Breast epithelium (tissue), 4 donors: Measurements from ENCODE around the gene LAMA1. TPM values are rescaled to one million over a fixed set of nuclear protein-coding genes. Genes with fewer than 3 reads are reported as not detected.

Experiments
- DNase-seq, 2 donors: peaks; one replicate each; pipeline ENCODE4 v3.0.0-alpha.2; 2019; ENCODE audit warnings: low spot score in 2 of 2
- H3K27ac ChIP-seq, 2 donors: fragments of 200-600 bp; sonication (generic) in 1 of 2; one replicate each; pipeline ENCODE4 v1.5.1; 2016 to 2019; ENCODE audit warnings: mild to moderate bottlenecking in 1 of 2
- H3K27me3 ChIP-seq, 2 donors: fragments of 200-600 bp; sonication (generic) in 1 of 2; one replicate each; pipeline versions ENCODE4 v1.5.1 to v1.6.0; 2017 to 2019; ENCODE audit warnings: control low read depth in 1 of 2, mild to moderate bottlenecking in 1 of 2
- H3K36me3 ChIP-seq: fragments of 200-600 bp; one replicate; pipeline ENCODE4 v1.5.1; 2019
- H3K4me1 ChIP-seq, 2 donors: fragments of 200-600 bp; sonication (generic); one replicate each; pipeline ENCODE4 v1.5.1; 2016 to 2019; ENCODE audit warnings: control low read depth in 1 of 2
- H3K4me3 ChIP-seq, 3 donors: fragments of 200-600 bp; sonication (generic); 1 replicate in 2 of 3; 2 replicates in 1 of 3; pipeline ENCODE4 v1.5.1; 2016 to 2019; ENCODE audit warnings: mild to moderate bottlenecking in 3 of 3, moderate library complexity in 2 of 3
- H3K9me3 ChIP-seq, 2 donors: fragments of 200-600 bp; sonication (generic) in 1 of 2; one replicate each; pipeline ENCODE4 v1.5.1; 2016 to 2019; ENCODE audit warnings: control low read depth in 1 of 2
- CTCF ChIP-seq, 3 donors: fragments of 450-650 bp; IDR thresholded peaks; one replicate each; pipeline ENCODE4 v1.5.1; 2016 to 2017; ENCODE audit warnings: antibody characterized with exemption in 3 of 3, mild to moderate bottlenecking in 3 of 3, moderate library complexity in 3 of 3
- POLR2A ChIP-seq: fragments of 450-650 bp; IDR thresholded peaks from one replicate; pipeline ENCODE4 v1.6.1; 2016; ENCODE audit warnings: antibody characterized with exemption, mild to moderate bottlenecking, moderate library complexity
- POLR2AphosphoS5 ChIP-seq, 3 donors: sonication (generic); formaldehyde crosslinking; IDR thresholded peaks; one replicate each; pipeline ENCODE4 v1.6.1; 2017; ENCODE audit warnings: antibody characterized with exemption in 3 of 3
- intact Hi-C: fragments of 100-400 bp; cut with DNase I; formaldehyde crosslinking; loops from one replicate; pipeline ENCODE4 v1.15.1; 2023; ENCODE audit warnings: low total_unique reads
- total RNA-seq, 3 donors: library from RNA; depleted of rRNA; stranded (reverse); fragments of >200 nt; gene quantifications; one replicate each; pipeline ENCODE4 v1.1.0, GENCODE V29; 2016

Gene LAMA1
- total RNA-seq, 3 donors from 2014 or later = 0.48 to 14.7 (median 10.2) TPM

GRCh38 chr18:6975084-6975483 is 142.5 kb downstream of the LAMA1 start:
- intact Hi-C loops = no loop called here
- no peak overlapping the region for H3K27ac ChIP-seq
- no peak for DNase-seq
- H3K9me3 ChIP-seq = no peaks in the 10 kb centered on the region
- H3K4me1 ChIP-seq = no peaks in the 10 kb centered on the region
- no peak for TF ChIP-seq POLR2A
- no peak for TF ChIP-seq CTCF (IDR thresholded peaks at IDR 0.05)
- no peak for TF ChIP-seq POLR2AphosphoS5 (IDR thresholded peaks at IDR 0.05)
- H3K4me3 ChIP-seq = no peak overlapping the region
- no peaks in the 10 kb centered on the region for H3K27me3 ChIP-seq
- H3K36me3 ChIP-seq = no peaks in the 10 kb centered on the region

- Histone ChIP-seq H3K27me3 (no peaks in the 10 kb centered on the region), H3K4me1 (no peaks in the 10 kb centered on the region), H3K9me3 (no peaks in the 10 kb centered on the region), H3K36me3 (no peaks in the 10 kb centered on the region), H3K4me3 (no peak overlapping the region), H3K27ac (no peak overlapping the region)
- no peak for DNase-seq
- TF ChIP-seq CTCF (IDR thresholded peaks at IDR 0.05) (no peak), POLR2AphosphoS5 (IDR thresholded peaks at IDR 0.05) (no peak), POLR2A (no peak)
- intact Hi-C loops = no loop called here
Measured at GRCh38 chr18:6971823-6972478, 145.6 kb downstream of the LAMA1 start.

GRCh38 chr18:6963452-6964097 is 154.0 kb downstream of the LAMA1 start:
- H3K4me1 ChIP-seq = no peaks in the 10 kb centered on the region
- H3K36me3 ChIP-seq = peaks cover 6% of the 10 kb centered on the region
- no peaks in the 10 kb centered on the region for H3K9me3 ChIP-seq
- no peaks in the 10 kb centered on the region for H3K27me3 ChIP-seq
- no peak overlapping the region for H3K4me3 ChIP-seq
- TF ChIP-seq POLR2AphosphoS5 (IDR thresholded peaks at IDR 0.05) (no peak), CTCF (IDR thresholded peaks at IDR 0.05) (no peak), POLR2A (no peak)
- no peak overlapping the region for H3K27ac ChIP-seq
- intact Hi-C loops = no loop called here
- no peak for DNase-seq

GRCh38 chr18:6962571-6963451 is 154.8 kb downstream of the LAMA1 start:
- H3K9me3 ChIP-seq = no peaks in the 10 kb centered on the region
- DNase-seq = no peak
- no peak overlapping the region for H3K4me3 ChIP-seq
- intact Hi-C loops = no loop called here
- no peaks in the 10 kb centered on the region for H3K27me3 ChIP-seq
- no peaks in the 10 kb centered on the region for H3K4me1 ChIP-seq
- no peak overlapping the region for H3K27ac ChIP-seq
- H3K36me3 ChIP-seq = peaks cover 6% of the 10 kb centered on the region
- TF ChIP-seq POLR2A (no peak), POLR2AphosphoS5 (IDR thresholded peaks at IDR 0.05) (no peak), CTCF (IDR thresholded peaks at IDR 0.05) (no peak)

- Histone ChIP-seq H3K27ac (no peak overlapping the region), H3K4me1 (no peaks in the 10 kb centered on the region), H3K36me3 (peaks cover 6% of the 10 kb centered on the region), H3K4me3 (no peak overlapping the region), H3K9me3 (no peaks in the 10 kb centered on the region), H3K27me3 (no peaks in the 10 kb centered on the region)
- DNase-seq = no peak
- no peak for TF ChIP-seq POLR2AphosphoS5 (IDR thresholded peaks at IDR 0.05)
- no peak for TF ChIP-seq POLR2A
- TF ChIP-seq CTCF (IDR thresholded peaks at IDR 0.05) = no peak
- intact Hi-C loops = no loop called here
Measured at GRCh38 chr18:6961331-6961730, 156.3 kb downstream of the LAMA1 start.
